Endothelial cell of umbilical vein (primary cell): ENCODE results near the gene GTPBP4.

Experiments
- EZH2 ChIP-seq: IDR thresholded peaks from 2 replicates; pipeline ENCODE4 v1.6.1; 2012; ENCODE audit warnings: borderline replicate concordance, low read depth, mild to moderate bottlenecking, moderate library complexity, low read length, inconsistent platforms; ENCODE audit not compliant: severe bottlenecking
- POLR2A ChIP-seq: IDR thresholded peaks from 2 replicates; pipeline ENCODE4 v1.6.1; 2012; ENCODE audit warnings: low read depth, mild to moderate bottlenecking, control low read depth, low read length

- TF ChIP-seq POLR2A (no peak), EZH2 (no peak)
Observed at GRCh38 chr10:1050554-1050953, 62.3 kb downstream of the GTPBP4 start.
